Coronary artery (tissue), 2 donors: Measurements from ENCODE around the gene CCDC157.

Source experiments
- DNase-seq: peaks from one replicate; pipeline ENCODE4 v3.0.0-alpha.2; 2017; ENCODE audit warnings: low spot score
- H3K27ac ChIP-seq, 2 donors: fragments of 200-600 bp; sonication (generic); one replicate each; pipeline ENCODE4 v1.5.1; 2016 to 2019
- H3K4me3 ChIP-seq: fragments of 200-600 bp; sonication (generic); 2 replicates; pipeline ENCODE4 v1.5.1; 2016; ENCODE audit warnings: mild to moderate bottlenecking, moderate library complexity
- TF ChIP-seq, protein P1 (sequence below): fragments of 200-600 bp; sonication (generic); IDR thresholded peaks from one replicate; pipeline ENCODE4 v1.5.1; 2019; ENCODE audit warnings: antibody characterized with exemption

Gene CCDC157

DNA sequence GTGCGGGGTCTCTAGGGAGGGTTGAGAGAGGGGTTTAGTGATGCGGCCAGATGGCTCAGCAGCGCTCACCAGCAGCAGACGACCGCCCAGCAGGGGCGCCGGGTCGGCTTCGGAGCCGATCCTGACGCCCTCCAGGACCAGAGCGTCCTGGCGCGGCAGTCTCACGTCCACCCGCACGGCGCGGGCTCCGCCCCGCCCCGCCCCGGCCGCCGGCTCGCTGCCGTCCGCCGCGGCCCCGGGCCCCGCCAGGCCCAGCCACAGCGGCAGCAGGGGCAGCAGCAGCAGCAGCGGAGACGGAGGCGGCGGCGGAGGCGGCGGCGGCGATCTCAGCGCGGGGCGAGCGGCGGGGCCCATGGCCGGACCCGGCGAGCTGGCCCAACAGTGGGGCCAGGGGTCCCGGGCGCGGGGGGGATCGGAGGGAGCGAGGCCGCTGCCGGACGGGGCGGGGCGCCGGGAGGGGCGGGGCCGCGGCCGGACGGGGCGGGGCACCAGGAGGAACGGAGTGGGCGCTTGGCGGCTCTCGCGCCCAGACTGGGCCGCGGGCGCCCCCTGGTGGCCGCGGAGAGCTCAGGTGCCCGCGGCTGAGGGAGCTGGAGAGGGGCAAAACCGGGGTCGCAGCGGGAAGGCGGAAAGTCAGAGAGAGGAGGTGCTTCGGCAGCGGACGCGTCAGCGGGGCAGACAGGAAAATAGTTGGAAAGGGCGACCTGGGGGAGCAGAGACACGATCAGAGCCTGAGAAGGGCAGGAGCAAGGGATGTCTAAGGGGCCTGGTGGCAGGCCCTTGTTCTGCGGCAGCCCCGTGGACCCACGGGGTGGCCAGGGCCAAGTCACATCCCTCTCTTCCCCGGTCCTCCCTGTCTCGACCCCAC lies 30.4 kb downstream of the CCDC157 start, which contains the start of gene RNF215:
Gene RNF215, minus strand, starts transcription at position 452 of the 868 bp plus-strand sequence. Its CDS starts 98 bp downstream, at position 354.
- TF ChIP-seq, protein P1, sequence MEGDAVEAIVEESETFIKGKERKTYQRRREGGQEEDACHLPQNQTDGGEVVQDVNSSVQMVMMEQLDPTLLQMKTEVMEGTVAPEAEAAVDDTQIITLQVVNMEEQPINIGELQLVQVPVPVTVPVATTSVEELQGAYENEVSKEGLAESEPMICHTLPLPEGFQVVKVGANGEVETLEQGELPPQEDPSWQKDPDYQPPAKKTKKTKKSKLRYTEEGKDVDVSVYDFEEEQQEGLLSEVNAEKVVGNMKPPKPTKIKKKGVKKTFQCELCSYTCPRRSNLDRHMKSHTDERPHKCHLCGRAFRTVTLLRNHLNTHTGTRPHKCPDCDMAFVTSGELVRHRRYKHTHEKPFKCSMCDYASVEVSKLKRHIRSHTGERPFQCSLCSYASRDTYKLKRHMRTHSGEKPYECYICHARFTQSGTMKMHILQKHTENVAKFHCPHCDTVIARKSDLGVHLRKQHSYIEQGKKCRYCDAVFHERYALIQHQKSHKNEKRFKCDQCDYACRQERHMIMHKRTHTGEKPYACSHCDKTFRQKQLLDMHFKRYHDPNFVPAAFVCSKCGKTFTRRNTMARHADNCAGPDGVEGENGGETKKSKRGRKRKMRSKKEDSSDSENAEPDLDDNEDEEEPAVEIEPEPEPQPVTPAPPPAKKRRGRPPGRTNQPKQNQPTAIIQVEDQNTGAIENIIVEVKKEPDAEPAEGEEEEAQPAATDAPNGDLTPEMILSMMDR: peak; percentile 95
- Histone ChIP-seq H3K27ac (peak within 1 kb of the TSS; percentile 50 to 93), H3K4me3 (peak within 1 kb of the TSS; percentile 78)
- peak; percentile 87 for DNase-seq

DNA sequence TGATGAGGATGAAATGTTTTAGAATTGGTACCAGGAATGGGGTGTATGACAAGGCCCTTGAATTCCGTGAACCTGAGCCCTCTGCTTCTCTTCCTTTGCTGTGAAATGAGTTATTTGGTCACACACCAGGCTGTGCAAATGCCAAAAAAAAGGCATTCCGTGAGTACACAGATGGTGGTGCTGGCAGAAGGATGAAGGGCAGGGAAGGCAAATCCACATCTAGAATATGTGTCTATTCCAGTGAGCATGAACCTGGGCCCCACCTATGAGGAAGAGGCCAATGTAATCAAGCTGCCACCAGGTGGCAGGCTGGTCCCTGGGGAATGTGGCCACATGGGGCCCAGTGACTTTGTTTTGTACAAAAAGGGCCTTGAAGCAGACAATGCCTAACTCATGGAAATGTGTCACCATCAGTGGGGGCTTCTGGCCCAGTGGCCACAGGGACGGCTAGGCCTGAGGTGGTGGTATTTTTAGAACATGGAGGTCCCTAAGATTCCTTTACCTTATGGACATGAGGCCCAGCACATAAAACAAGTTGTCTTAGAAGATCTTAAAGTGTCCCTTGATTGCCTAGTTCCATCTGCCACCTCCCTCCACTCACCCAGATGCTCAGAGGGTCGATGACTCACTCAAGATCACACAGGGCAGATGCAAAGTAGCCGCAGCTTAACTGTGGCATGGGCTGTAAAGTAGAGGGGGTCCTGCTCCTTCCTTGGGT lies 34.3 kb downstream of the CCDC157 start:
- Histone ChIP-seq H3K27ac (no peak overlapping the region), H3K4me3 (no peak overlapping the region)
- TF ChIP-seq, protein P1: peak; percentile 25
- no peak for DNase-seq

DNA sequence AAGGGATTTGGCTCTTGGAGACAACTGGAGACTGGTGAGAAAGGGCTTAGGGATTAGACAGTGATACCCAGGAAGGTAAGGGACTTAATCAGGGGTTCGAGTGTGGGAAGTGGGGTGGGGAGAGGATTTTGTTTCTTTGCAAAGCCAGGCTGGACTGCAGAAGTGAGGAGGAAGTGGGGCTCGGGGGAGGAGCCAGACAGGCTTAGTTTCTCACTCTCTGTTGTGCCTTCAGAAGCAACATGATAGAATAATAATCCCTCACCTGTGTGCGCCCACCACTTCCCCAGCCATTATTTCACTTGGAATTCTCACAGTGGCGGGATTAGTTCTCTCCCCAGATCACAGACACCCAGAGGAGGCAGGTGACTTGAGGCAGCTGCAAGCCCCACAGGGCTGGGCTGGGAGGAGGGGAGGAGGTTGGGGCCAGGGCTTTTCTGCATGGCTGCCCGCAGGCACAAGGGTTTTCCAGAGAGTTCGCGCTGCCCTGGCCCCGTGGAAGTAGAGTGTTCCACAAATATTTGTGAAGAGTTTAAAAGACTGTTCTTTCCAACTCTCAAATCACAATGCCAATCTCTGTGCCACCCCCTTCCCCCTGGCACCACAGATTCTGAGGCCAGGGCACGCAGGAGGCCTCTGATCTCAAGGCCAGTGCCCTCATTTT lies 36.0 kb downstream of the CCDC157 start:
- H3K27ac ChIP-seq: no peak overlapping the region
- TF ChIP-seq, protein P1: no peak
- DNase-seq: no peak
- no peak overlapping the region for H3K4me3 ChIP-seq

- Histone ChIP-seq H3K4me3 (no peak overlapping the region), H3K27ac (no peak overlapping the region)
- TF ChIP-seq, protein P1: no peak
- DNase-seq: no peak
These were observed 36.5 kb downstream of the CCDC157 start for GRCh38 chr22:30393322-30393680.

DNA sequence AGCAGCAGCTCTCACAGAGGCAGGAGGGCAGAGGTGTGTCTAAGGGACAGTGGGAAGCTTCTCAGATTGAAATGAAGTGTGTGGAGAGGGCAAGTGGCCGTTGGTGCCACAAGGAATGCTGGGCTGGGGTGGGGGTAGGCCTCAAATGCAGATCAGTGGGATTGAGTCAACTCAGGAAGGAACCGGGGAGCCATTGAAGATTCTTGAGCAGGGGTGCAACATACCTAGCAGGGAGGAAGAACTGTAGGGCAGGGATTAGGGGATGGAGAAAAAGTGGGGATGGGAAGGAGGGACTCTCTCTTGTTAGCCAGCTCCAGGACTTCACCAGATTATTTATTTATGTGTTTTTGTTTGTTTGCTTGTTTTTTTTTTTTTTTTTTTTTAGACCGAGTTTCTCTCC lies 37.1 kb downstream of the CCDC157 start:
- Histone ChIP-seq H3K27ac (no peak overlapping the region), H3K4me3 (no peak overlapping the region)
- TF ChIP-seq, protein P1: no peak
- DNase-seq: no peak

DNA sequence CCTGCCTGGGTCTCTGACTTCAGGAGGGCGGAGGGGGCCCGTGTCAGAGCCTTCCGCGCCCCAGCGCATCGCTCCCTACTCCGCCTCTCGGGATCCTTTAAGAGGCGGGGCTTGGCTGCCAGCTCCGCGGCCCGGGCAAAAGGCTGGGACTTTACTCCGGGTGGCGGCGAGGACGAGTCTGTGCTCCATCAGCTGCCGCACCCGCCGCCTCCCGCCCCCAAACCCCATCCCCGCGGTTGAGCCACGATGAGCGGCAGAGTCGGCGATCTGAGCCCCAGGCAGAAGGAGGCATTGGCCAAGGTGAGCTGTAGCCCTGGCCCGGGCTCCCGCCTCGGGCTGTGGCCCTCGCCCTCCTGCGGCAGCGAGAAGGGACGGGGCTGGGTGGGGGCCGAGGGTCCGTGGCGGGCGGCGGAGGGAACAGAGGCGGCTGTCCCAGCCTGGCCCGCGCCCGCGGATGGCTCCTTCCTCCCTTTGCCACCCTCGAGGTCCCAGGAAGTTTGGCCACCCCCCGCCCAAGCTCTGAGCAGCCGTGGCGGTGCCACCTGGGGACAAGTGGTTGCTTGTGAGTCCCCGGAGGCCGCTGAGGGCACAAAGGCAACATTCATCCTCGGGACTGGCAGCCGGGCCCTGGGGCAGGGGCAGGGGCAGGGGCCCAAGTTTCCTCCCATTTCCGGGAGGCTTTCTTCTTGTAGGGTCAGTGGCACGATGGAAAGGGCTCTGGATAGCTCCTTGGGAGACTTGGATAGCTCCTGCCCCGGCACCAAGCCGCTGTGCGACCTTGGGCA lies 40.3 kb downstream of the CCDC157 start, which contains the start of gene SEC14L2:
Gene SEC14L2, plus strand, starts transcription at position 148 of the 785 bp plus-strand sequence. Its CDS starts 99 bp downstream, at position 247.
- peak; percentile 82 for DNase-seq
- Histone ChIP-seq H3K4me3 (peak within 1 kb of the TSS; percentile 85), H3K27ac (peak within 1 kb of the TSS; percentile 33 to 81)
- TF ChIP-seq, protein P1: no peak
